H9 (cell line): Measurements from ENCODE around the gene GPR107. TPM values are rescaled to one million over a fixed set of nuclear protein-coding genes. Genes with fewer than 3 reads are reported as not detected.
"Not testable (repeated sequence)": the region's sequence is repeated elsewhere in the genome, so short reads cannot be mapped to it uniquely, and the experiment has no call there.

Experiments used
- DNase-seq: peaks from one replicate; pipeline ENCODE4 v3.0.0-alpha.2; 2017
- H2AFZ ChIP-seq: one replicate; pipeline ENCODE4 v1.6.1; 2013; ENCODE audit warnings: mild to moderate bottlenecking, low read length, control low read depth, moderate library complexity
- H2AK5ac ChIP-seq: 2 replicates; pipeline ENCODE4 v1.6.1; 2013; ENCODE audit warnings: low read length, control low read depth, mixed read lengths; ENCODE audit not compliant: insufficient read length
- H2BK120ac ChIP-seq: one replicate; pipeline ENCODE4 v1.6.1; 2013; ENCODE audit warnings: low read depth, mild to moderate bottlenecking, low read length, control low read depth, inconsistent platforms; ENCODE audit not compliant: poor library complexity, severe bottlenecking
- H2BK12ac ChIP-seq: 2 replicates; pipeline ENCODE4 v1.6.1; 2013; ENCODE audit warnings: low read length, control low read depth, mixed read lengths, low read depth; ENCODE audit not compliant: insufficient read length
- H2BK15ac ChIP-seq: 2 replicates; pipeline ENCODE4 v1.6.1; 2013; ENCODE audit warnings: low read depth, low read length, control low read depth
- H2BK20ac ChIP-seq: one replicate; pipeline ENCODE4 v1.6.1; 2013; ENCODE audit warnings: low read depth, mild to moderate bottlenecking, low read length, control low read depth, inconsistent platforms; ENCODE audit not compliant: poor library complexity, severe bottlenecking
- H2BK5ac ChIP-seq: 2 replicates; pipeline ENCODE4 v1.6.1; 2013; ENCODE audit warnings: low read length, control low read depth, mixed read lengths; ENCODE audit not compliant: insufficient read length
- H3K14ac ChIP-seq: 2 replicates; pipeline ENCODE4 v1.6.1; 2013; ENCODE audit warnings: low read length, control low read depth; ENCODE audit not compliant: insufficient read depth
- H3K18ac ChIP-seq: 2 replicates; pipeline ENCODE4 v1.6.1; 2013; ENCODE audit warnings: low read depth, mild to moderate bottlenecking, mixed read lengths, low read length, control low read depth; ENCODE audit not compliant: insufficient read length
- H3K23ac ChIP-seq: 2 replicates; pipeline ENCODE4 v1.6.1; 2013; ENCODE audit warnings: low read length, control low read depth, mixed read lengths, low read depth; ENCODE audit not compliant: insufficient read length
- H3K23me2 ChIP-seq: 2 replicates; pipeline ENCODE4 v1.6.1; 2013; ENCODE audit warnings: low read depth, mild to moderate bottlenecking, mixed read lengths, low read length, control low read depth; ENCODE audit not compliant: insufficient read length, poor library complexity, severe bottlenecking
- H3K27ac ChIP-seq: 2 replicates; pipeline ENCODE4 v1.5.1; 2013; ENCODE audit warnings: low read length, control low read depth, mixed read lengths, low read depth; ENCODE audit not compliant: insufficient read length
- H3K27me3 ChIP-seq: 2 replicates; pipeline ENCODE4 v1.6.1; 2013; ENCODE audit warnings: low read length, control low read depth, inconsistent platforms; ENCODE audit not compliant: insufficient read depth
- H3K4ac ChIP-seq: 2 replicates; pipeline ENCODE4 v1.6.1; 2013; ENCODE audit warnings: low read depth, mild to moderate bottlenecking, control low read depth, inconsistent platforms, low read length, moderate library complexity
- H3K4me1 ChIP-seq: 2 replicates; pipeline ENCODE4 v1.6.1; 2013; ENCODE audit warnings: low read length, control low read depth, inconsistent platforms; ENCODE audit not compliant: insufficient read depth
- H3K4me2 ChIP-seq: 2 replicates; pipeline ENCODE4 v1.6.1; 2013; ENCODE audit warnings: low read length, control low read depth, mixed read lengths; ENCODE audit not compliant: insufficient read length, insufficient read depth
- H3K56ac ChIP-seq: 2 replicates; pipeline ENCODE4 v1.6.1; 2013; ENCODE audit warnings: low read depth, mild to moderate bottlenecking, mixed read lengths, low read length, control low read depth; ENCODE audit not compliant: insufficient read length
- H3K79me1 ChIP-seq: 2 replicates; pipeline ENCODE4 v1.6.1; 2013; ENCODE audit warnings: low read depth, mild to moderate bottlenecking, moderate library complexity, low read length, control low read depth, inconsistent platforms; ENCODE audit not compliant: insufficient read depth, poor library complexity, severe bottlenecking
- H3K79me2 ChIP-seq: 2 replicates; pipeline ENCODE4 v1.6.1; 2013; ENCODE audit warnings: low read length, control low read depth, inconsistent platforms; ENCODE audit not compliant: insufficient read depth
- H3K9ac ChIP-seq: 2 replicates; pipeline ENCODE4 v1.6.1; 2013; ENCODE audit warnings: low read length, control low read depth, mixed read lengths; ENCODE audit not compliant: insufficient read length; ENCODE audit errors: extremely low read depth
- H3K9me3 ChIP-seq: one replicate; pipeline ENCODE4 v1.6.1; 2013; ENCODE audit warnings: low read depth, low read length, inconsistent platforms; ENCODE audit not compliant: control insufficient read depth
- H3T11ph ChIP-seq: one replicate; pipeline ENCODE4 v1.6.1; 2013; ENCODE audit warnings: mild to moderate bottlenecking, low read length, control low read depth, inconsistent platforms
- H4K20me1 ChIP-seq: one replicate; pipeline ENCODE4 v1.6.1; 2013; ENCODE audit not compliant: control insufficient read depth, insufficient read length, insufficient read depth
- H4K5ac ChIP-seq: 2 replicates; pipeline ENCODE4 v1.6.1; 2013; ENCODE audit warnings: low read depth, mild to moderate bottlenecking, mixed read lengths, low read length, control low read depth; ENCODE audit not compliant: insufficient read length
- H4K8ac ChIP-seq: replicated peaks from 2 replicates; pipeline ENCODE4 v1.6.1; 2013; ENCODE audit warnings: low read length, control low read depth, mixed read lengths, low read depth; ENCODE audit not compliant: insufficient read length
- H4K91ac ChIP-seq: 2 replicates; pipeline ENCODE4 v1.6.1; 2013; ENCODE audit warnings: low read depth, mild to moderate bottlenecking, moderate library complexity, mixed read lengths, low read length, control low read depth; ENCODE audit not compliant: insufficient read length
- H3K27ac Mint-ChIP-seq, 3 experiments: 2 replicates in 2 of 3; 3 replicates in 1 of 3; pipeline ENCODE4 v1.8.0; 2020 to 2021; ENCODE audit warnings: mixed read lengths in 3 of 3, mild to moderate bottlenecking in 1 of 3, moderate library complexity in 1 of 3
- H3K27me3 Mint-ChIP-seq: 2 replicates; pipeline ENCODE4 v1.8.0; 2021; ENCODE audit warnings: low read depth, mild to moderate bottlenecking, moderate library complexity, mixed read lengths
- H3K36me3 Mint-ChIP-seq, 3 experiments: 2 replicates in 2 of 3; 3 replicates in 1 of 3; pipeline ENCODE4 v1.8.0; 2020 to 2021; ENCODE audit warnings: low read depth in 3 of 3, mixed read lengths in 3 of 3; ENCODE audit not compliant: insufficient read depth in 1 of 3
- H3K4me1 Mint-ChIP-seq, 2 experiments: 2 replicates each; pipeline ENCODE4 v1.8.0; 2020; ENCODE audit warnings: mixed read lengths in 2 of 2
- H3K4me3 Mint-ChIP-seq, 2 experiments: 2 replicates in 1 of 2; 3 replicates in 1 of 2; pipeline ENCODE4 v1.8.0; 2020 to 2021; ENCODE audit warnings: mild to moderate bottlenecking in 2 of 2, mixed read lengths in 2 of 2, moderate library complexity in 1 of 2
- H3K9me3 Mint-ChIP-seq, 2 experiments: 2 replicates in 1 of 2; 3 replicates in 1 of 2; pipeline ENCODE4 v1.8.0; 2020; ENCODE audit warnings: mild to moderate bottlenecking in 2 of 2, mixed read lengths in 2 of 2, moderate library complexity in 1 of 2
- CTCF ChIP-seq: fragments of 200-600 bp; sonication (generic); conservative IDR thresholded peaks from 3 replicates; pipeline ENCODE4 v1.8.0; 2021; ENCODE audit warnings: antibody characterized with exemption, mild to moderate bottlenecking
- WGBS: extraction: QIAGEN DNeasy Blood & Tissue Kit; methylation state at CpG from one replicate; pipeline ENCODE4 v1.1.7; 2013; ENCODE audit warnings: missing lambda C conversion rate, low lambda C conversion rate, mixed read lengths; ENCODE audit not compliant: insufficient read length; ENCODE audit errors: extremely low coverage; 5-methylcytosine and 5-hydroxymethylcytosine counted together
- total RNA-seq: library from RNA; stranded (reverse); gene quantifications from 2 replicates; pipeline ENCODE4 v1.2.1, GENCODE V29; 2021

GPR107 gene
- total RNA-seq, 1 experiment from 2014 or later, result 38.0 TPM

- H4K20me1 ChIP-seq, result no peaks in the 10 kb centered on the region
- no peak overlapping the region for H2BK120ac ChIP-seq
- Mint-ChIP-seq H3K9me3 (no peaks in the 10 kb centered on the region), H3K27ac (peak overlapping the region in 1 of 3 experiments; percentile 68; a peak in 1 of 7 replicates), H3K4me1 (peaks cover 8 to 10% of the 10 kb centered on the region in 2 experiments), H3K27me3 (no peaks in the 10 kb centered on the region), H3K4me3 (no peak overlapping the region), H3K36me3 (peaks cover 0 to 3% (median 0%) of the 10 kb centered on the region in 3 experiments; a peak in 2 of 7 replicates)
- no peaks in the 10 kb centered on the region for H3K23me2 ChIP-seq
- H2AK5ac ChIP-seq, result no peak overlapping the region
- no peak for DNase-seq
- no peaks in the 10 kb centered on the region for H3K79me1 ChIP-seq
- H3K27ac ChIP-seq, result no peak overlapping the region
- no CpG with 5 or more reads among the region's 8 CpGs for WGBS
- no peak overlapping the region for H2BK15ac ChIP-seq
- H3K9me3 ChIP-seq, result no peaks in the 10 kb centered on the region
- H3K9ac ChIP-seq, result no peak overlapping the region
- H3K23ac ChIP-seq, result no peak overlapping the region
- H3K56ac ChIP-seq, result no peak overlapping the region
- H3T11ph ChIP-seq, result no peak overlapping the region
- no peak overlapping the region for H4K5ac ChIP-seq
- no peak overlapping the region for H2AFZ ChIP-seq
- TF ChIP-seq CTCF, result no peak
- no peak overlapping the region for H2BK5ac ChIP-seq
- no peaks in the 10 kb centered on the region for H3K79me2 ChIP-seq
- H3K4me2 ChIP-seq, result no peak overlapping the region
- H2BK20ac ChIP-seq, result no peak overlapping the region
- H3K27me3 ChIP-seq, result no peaks in the 10 kb centered on the region
- H3K4ac ChIP-seq, result no peak overlapping the region
- H3K18ac ChIP-seq, result no peak overlapping the region
- H4K91ac ChIP-seq, result no peak overlapping the region
- no peak overlapping the region for H4K8ac ChIP-seq
- H3K4me1 ChIP-seq, result no peaks in the 10 kb centered on the region
- no peak overlapping the region for H3K14ac ChIP-seq
- H2BK12ac ChIP-seq, result no peak overlapping the region
Measured at GRCh38 chr9:130003943-130004552, 49.7 kb upstream of the GPR107 start.

GRCh38 chr9:130006952-130007351 is 46.8 kb upstream of the GPR107 start:
- not testable (repeated sequence) for H3K4me3 Mint-ChIP-seq, H3K18ac ChIP-seq, H3K27me3 Mint-ChIP-seq, DNase-seq, H2BK20ac ChIP-seq, H3K79me1 ChIP-seq, H3K4me2 ChIP-seq, H3K23me2 ChIP-seq, H2BK12ac ChIP-seq, H3K14ac ChIP-seq, H4K8ac ChIP-seq, H3K9me3 Mint-ChIP-seq, H3K27ac ChIP-seq, H3K27me3 ChIP-seq, H3K4me1 ChIP-seq, H2BK15ac ChIP-seq, H4K5ac ChIP-seq, H3T11ph ChIP-seq, H3K56ac ChIP-seq, H3K4ac ChIP-seq, H2BK5ac ChIP-seq, H3K36me3 Mint-ChIP-seq, H3K9me3 ChIP-seq, H3K79me2 ChIP-seq, H4K20me1 ChIP-seq, H2AK5ac ChIP-seq, H4K91ac ChIP-seq, H3K23ac ChIP-seq, H3K27ac Mint-ChIP-seq, H2BK120ac ChIP-seq, H3K9ac ChIP-seq, H2AFZ ChIP-seq
- WGBS, result no CpG with 5 or more reads among the region's 6 CpGs
- H3K4me1 Mint-ChIP-seq, result peaks cover 7 to 10% of the 10 kb centered on the region in 2 experiments
